DOHH2 (cell line): ENCODE data around the gene CERCAM.
"Not testable (repeated sequence)": the region's sequence is repeated elsewhere in the genome, so short reads cannot be mapped to it uniquely, and the experiment has no call there.

ENCODE experiments used
- H3F3A ChIP-seq: fragments of 200-600 bp; sonication (generic), shearing (Covaris generic); 2 replicates; pipeline ENCODE4 v1.6.0; 2016; ENCODE audit warnings: antibody characterized with exemption, mild to moderate bottlenecking; ENCODE audit not compliant: control insufficient read depth, insufficient read depth
- H3K27ac ChIP-seq: fragments of 200-600 bp; sonication (generic); 2 replicates; pipeline ENCODE4 v1.5.1; 2014; ENCODE audit warnings: low read depth, mild to moderate bottlenecking, low read length, moderate library complexity
- H3K27me3 ChIP-seq: fragments of 200-600 bp; sonication (generic); 2 replicates; pipeline ENCODE4 v1.6.1; 2014; ENCODE audit warnings: mild to moderate bottlenecking, low read length, mixed read lengths; ENCODE audit not compliant: control insufficient read depth
- H3K36me3 ChIP-seq: fragments of 200-600 bp; sonication (generic); 2 replicates; pipeline ENCODE4 v1.6.1; 2014; ENCODE audit warnings: mild to moderate bottlenecking, low read length, moderate library complexity, mixed read lengths; ENCODE audit not compliant: control insufficient read depth
- H3K4me1 ChIP-seq: fragments of 200-600 bp; sonication (generic); 2 replicates; pipeline ENCODE4 v1.6.1; 2014; ENCODE audit warnings: mild to moderate bottlenecking, low read length, mixed read lengths; ENCODE audit not compliant: control insufficient read depth
- H3K4me2 ChIP-seq: fragments of 200-600 bp; sonication (generic); 2 replicates; pipeline ENCODE4 v1.6.0; 2014; ENCODE audit warnings: mild to moderate bottlenecking, low read length, moderate library complexity
- H3K4me3 ChIP-seq: fragments of 200-600 bp; sonication (generic); 2 replicates; pipeline ENCODE4 v1.5.1; 2014; ENCODE audit warnings: mild to moderate bottlenecking, low read length, mixed read lengths
- H3K79me2 ChIP-seq: fragments of 200-600 bp; sonication (generic); 2 replicates; pipeline ENCODE4 v1.6.1; 2014; ENCODE audit warnings: mild to moderate bottlenecking, low read length, mixed read lengths; ENCODE audit not compliant: control insufficient read depth
- H3K9me2 ChIP-seq: fragments of 200-600 bp; sonication (generic); replicated peaks from 2 replicates; pipeline ENCODE4 v1.6.1; 2014; ENCODE audit warnings: mild to moderate bottlenecking, low read length, mixed read lengths; ENCODE audit not compliant: control insufficient read depth
- H3K9me3 ChIP-seq: fragments of 200-600 bp; sonication (generic); 2 replicates; pipeline ENCODE4 v1.6.1; 2014; ENCODE audit warnings: antibody characterized with exemption, low read length, mixed read lengths; ENCODE audit not compliant: control insufficient read depth, insufficient read depth
- H4K20me1 ChIP-seq: fragments of 200-600 bp; sonication (generic); 2 replicates; pipeline ENCODE4 v1.6.0; 2014; ENCODE audit warnings: low read depth, mild to moderate bottlenecking, antibody characterized with exemption, low read length, moderate library complexity; ENCODE audit not compliant: control insufficient read depth, insufficient read depth
- EZH2phosphoT487 ChIP-seq: fragments of 200-600 bp; sonication (generic); IDR thresholded peaks from 2 replicates; pipeline ENCODE4 v1.6.1; 2017; ENCODE audit warnings: borderline replicate concordance, mild to moderate bottlenecking, antibody characterized with exemption, low read length, moderate library complexity, mixed read lengths
- TF ChIP-seq, protein P1 (sequence below): fragments of 200-600 bp; sonication (generic); IDR thresholded peaks from one replicate; pipeline ENCODE4 v1.5.1; 2014; ENCODE audit warnings: antibody characterized with exemption, mild to moderate bottlenecking, low read depth, low read length; ENCODE audit not compliant: poor library complexity, severe bottlenecking

CERCAM gene

DNA sequence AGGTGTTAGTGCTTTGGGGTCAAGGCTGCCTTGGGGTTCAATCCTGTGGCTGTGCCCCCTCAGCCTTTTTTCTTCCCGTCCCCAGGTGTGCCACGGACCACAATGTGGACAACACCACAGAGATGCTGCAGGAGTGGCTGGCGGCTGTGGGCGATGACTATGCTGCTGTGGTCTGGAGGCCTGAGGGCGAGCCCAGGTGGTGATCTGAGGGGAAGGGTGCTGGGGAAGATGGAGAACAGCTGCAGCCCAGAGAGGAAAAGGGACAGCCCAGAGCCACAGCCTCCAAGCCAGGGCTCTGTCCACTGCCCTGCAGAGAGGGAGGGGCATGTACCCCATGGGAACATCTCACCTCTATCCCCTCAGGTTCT, 2.1 kb downstream of the CERCAM start:
- Histone ChIP-seq H3K4me2 (no peak overlapping the region), H3K4me3 (no peak overlapping the region), H3K27ac (no peak overlapping the region), H4K20me1 (no peaks in the 10 kb centered on the region), H3K9me3 (no peaks in the 10 kb centered on the region), H3K79me2 (no peaks in the 10 kb centered on the region), H3K36me3 (no peaks in the 10 kb centered on the region), H3K27me3 (peaks cover 22% of the 10 kb centered on the region), H3K9me2 (no peaks in the 10 kb centered on the region), H3K4me1 (peaks cover 18% of the 10 kb centered on the region), H3F3A (no peaks in the 10 kb centered on the region)
- no peak for TF ChIP-seq EZH2phosphoT487
- TF ChIP-seq, protein P1, sequence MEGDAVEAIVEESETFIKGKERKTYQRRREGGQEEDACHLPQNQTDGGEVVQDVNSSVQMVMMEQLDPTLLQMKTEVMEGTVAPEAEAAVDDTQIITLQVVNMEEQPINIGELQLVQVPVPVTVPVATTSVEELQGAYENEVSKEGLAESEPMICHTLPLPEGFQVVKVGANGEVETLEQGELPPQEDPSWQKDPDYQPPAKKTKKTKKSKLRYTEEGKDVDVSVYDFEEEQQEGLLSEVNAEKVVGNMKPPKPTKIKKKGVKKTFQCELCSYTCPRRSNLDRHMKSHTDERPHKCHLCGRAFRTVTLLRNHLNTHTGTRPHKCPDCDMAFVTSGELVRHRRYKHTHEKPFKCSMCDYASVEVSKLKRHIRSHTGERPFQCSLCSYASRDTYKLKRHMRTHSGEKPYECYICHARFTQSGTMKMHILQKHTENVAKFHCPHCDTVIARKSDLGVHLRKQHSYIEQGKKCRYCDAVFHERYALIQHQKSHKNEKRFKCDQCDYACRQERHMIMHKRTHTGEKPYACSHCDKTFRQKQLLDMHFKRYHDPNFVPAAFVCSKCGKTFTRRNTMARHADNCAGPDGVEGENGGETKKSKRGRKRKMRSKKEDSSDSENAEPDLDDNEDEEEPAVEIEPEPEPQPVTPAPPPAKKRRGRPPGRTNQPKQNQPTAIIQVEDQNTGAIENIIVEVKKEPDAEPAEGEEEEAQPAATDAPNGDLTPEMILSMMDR: no peak

DNA sequence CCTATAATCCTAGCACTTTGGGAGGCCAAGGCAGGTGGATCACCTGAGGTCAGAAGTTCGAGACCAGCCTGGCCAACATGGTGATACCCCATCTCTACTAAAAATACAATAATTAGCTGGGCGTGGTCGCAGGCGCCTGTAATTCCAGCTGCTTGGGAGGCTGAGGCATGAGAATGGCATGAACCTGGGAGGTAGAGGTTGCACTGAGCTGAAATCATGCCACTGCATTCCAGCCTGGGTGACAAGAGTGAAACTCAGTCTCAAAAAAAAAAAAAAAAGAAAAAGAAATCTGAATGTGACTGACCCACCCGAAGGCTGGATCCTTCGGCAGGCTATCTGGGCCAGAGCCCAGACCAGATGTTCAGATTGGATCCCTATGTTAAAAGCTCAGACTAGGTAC, 2.7 kb downstream of the CERCAM start:
- peaks cover 22% of the 10 kb centered on the region for H3K27me3 ChIP-seq
- H3K4me3 ChIP-seq, H3K9me2 ChIP-seq, H3K9me3 ChIP-seq, H4K20me1 ChIP-seq, H3K36me3 ChIP-seq, H3K27ac ChIP-seq, H3K79me2 ChIP-seq, H3F3A ChIP-seq, H3K4me2 ChIP-seq: not testable (repeated sequence)
- H3K4me1 ChIP-seq: peaks cover 18% of the 10 kb centered on the region

DNA sequence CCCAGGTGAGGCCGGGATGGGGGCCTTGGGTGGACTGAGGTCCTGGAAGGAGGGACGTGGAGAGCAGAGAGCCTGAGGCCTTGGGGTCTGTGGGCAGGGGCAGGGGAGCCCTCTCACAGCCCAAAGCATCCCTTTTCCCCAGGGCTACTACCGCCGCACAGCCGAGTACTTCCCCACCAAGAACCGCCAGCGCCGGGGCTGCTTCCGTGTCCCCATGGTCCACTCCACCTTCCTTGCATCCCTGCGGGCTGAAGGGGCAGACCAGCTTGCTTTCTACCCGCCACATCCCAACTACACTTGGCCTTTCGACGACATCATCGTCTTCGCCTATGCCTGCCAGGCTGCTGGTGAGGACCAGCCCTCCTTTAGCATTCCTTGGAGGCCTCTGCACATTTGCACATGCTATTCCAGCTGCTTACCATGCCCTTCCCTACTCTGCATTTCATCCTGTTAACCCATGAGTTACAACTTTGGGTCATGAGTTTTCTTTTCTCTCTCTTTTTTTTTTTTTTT, 3.7 kb downstream of the CERCAM start:
- H3K27ac ChIP-seq: no peak overlapping the region
- H3K36me3 ChIP-seq: no peaks in the 10 kb centered on the region
- no peak overlapping the region for H3K4me2 ChIP-seq
- no peak overlapping the region for H3K4me3 ChIP-seq
- TF ChIP-seq, protein P1: no peak
- TF ChIP-seq EZH2phosphoT487: no peak
- peaks cover 16% of the 10 kb centered on the region for H3K27me3 ChIP-seq
- no peaks in the 10 kb centered on the region for H4K20me1 ChIP-seq
- H3K4me1 ChIP-seq: peaks cover 16% of the 10 kb centered on the region
- no peaks in the 10 kb centered on the region for H3K9me3 ChIP-seq
- no peaks in the 10 kb centered on the region for H3K79me2 ChIP-seq
- no peaks in the 10 kb centered on the region for H3F3A ChIP-seq
- no peaks in the 10 kb centered on the region for H3K9me2 ChIP-seq

DNA sequence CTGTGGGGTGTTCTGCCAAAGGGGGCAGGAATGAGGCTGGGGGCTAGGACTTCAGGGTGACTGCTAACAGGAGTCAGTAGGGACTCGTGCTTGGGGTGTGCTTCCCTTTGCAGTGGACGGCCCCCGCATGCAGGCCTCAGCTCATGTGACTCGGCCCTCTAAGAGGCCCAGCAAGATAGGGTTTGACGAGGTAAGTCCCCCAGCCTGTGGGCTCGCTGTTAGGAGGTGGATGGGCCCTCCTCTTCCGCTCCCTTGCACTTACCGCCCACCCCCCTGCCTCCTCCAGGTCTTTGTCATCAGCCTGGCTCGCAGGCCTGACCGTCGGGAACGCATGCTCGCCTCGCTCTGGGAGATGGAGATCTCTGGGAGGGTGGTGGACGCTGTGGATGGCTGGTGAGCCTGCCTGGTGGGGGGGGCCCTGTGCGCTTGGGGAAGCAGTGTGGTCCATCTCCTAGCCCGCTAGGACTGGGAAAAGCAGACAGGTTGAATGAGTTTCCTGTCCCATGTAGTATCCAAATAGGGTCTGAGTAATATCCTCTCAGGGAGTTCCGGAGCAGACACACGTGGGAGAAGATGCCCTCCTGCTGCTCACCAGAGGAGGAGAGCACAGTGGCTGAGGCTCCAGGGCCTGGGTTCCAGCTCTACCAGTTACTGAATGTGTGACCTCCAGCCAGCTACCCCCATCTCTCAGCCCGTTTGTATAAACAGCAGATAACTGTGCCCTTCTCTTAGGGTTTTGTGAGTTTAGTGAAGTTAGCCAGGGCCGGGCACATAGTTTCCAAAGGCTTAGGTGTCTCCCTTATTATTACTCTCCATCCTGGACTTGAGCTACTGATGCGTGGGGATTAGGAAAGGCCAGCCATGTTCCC, 8.2 kb downstream of the CERCAM start:
- no peaks in the 10 kb centered on the region for H3K4me1 ChIP-seq
- no peaks in the 10 kb centered on the region for H3K36me3 ChIP-seq
- TF ChIP-seq, protein P1: no peak
- no peak for TF ChIP-seq EZH2phosphoT487
- H3F3A ChIP-seq: no peaks in the 10 kb centered on the region
- H3K9me3 ChIP-seq: no peaks in the 10 kb centered on the region
- no peaks in the 10 kb centered on the region for H3K79me2 ChIP-seq
- H3K27me3 ChIP-seq: no peaks in the 10 kb centered on the region
- H3K4me2 ChIP-seq: no peak overlapping the region
- no peak overlapping the region for H3K27ac ChIP-seq
- H3K9me2 ChIP-seq: no peaks in the 10 kb centered on the region
- H3K4me3 ChIP-seq: no peak overlapping the region
- H4K20me1 ChIP-seq: no peaks in the 10 kb centered on the region
